Skeletal muscle satellite cell (primary cell): Measurements from ENCODE around the gene ALOX15B.

Experiments used
- H3K27me3 ChIP-seq: 2 replicates; pipeline ENCODE4 v1.7.0; 2013; ENCODE audit warnings: low read length; ENCODE audit not compliant: control insufficient read depth, insufficient read depth
- H3K36me3 ChIP-seq: 2 replicates; pipeline ENCODE4 v1.7.0; 2013; ENCODE audit warnings: mild to moderate bottlenecking, control low read depth, low read length; ENCODE audit not compliant: insufficient read depth
- H3K4me1 ChIP-seq: 2 replicates; pipeline ENCODE4 v1.7.0; 2013; ENCODE audit warnings: low read length; ENCODE audit not compliant: control insufficient read depth, insufficient read depth
- H3K4me2 ChIP-seq: 2 replicates; pipeline ENCODE4 v1.7.0; 2013; ENCODE audit warnings: mild to moderate bottlenecking, low read length
- H3K4me3 ChIP-seq: 2 replicates; pipeline ENCODE4 v1.7.0; 2013; ENCODE audit warnings: low read length
- H3K9ac ChIP-seq: 2 replicates; pipeline ENCODE4 v1.7.0; 2013; ENCODE audit warnings: mild to moderate bottlenecking, low read depth, low read length, moderate library complexity
- H3K9me3 ChIP-seq: replicated peaks from 2 replicates; pipeline ENCODE4 v1.7.0; 2013; ENCODE audit warnings: mild to moderate bottlenecking, control low read depth, low read length

The ALOX15B gene

GRCh38 chr17:8046929-8047768 lies 8.3 kb downstream of the ALOX15B start:
- H3K4me1 ChIP-seq, result no peaks in the 10 kb centered on the region
- no peaks in the 10 kb centered on the region for H3K9me3 ChIP-seq
- no peak overlapping the region for H3K4me3 ChIP-seq
- no peaks in the 10 kb centered on the region for H3K36me3 ChIP-seq
- no peak overlapping the region for H3K9ac ChIP-seq
- peaks cover 42% of the 10 kb centered on the region for H3K27me3 ChIP-seq
- no peak overlapping the region for H3K4me2 ChIP-seq

DNA sequence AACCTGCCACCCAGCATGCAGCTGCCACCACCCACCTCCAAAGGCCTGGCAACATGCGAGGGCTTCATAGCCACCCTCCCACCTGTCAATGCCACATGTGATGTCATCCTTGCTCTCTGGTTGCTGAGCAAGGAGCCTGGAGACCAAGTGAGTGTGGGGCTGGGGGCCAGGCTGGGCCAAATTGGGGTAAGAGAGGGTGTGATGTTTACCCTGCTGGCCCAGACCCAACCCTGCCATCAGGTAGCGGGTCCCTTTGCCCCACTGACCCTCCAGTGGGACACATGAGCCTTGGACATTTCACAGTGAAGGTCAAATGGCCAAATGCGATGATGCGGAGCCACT lies 8.9 kb downstream of the ALOX15B start:
- no peaks in the 10 kb centered on the region for H3K4me1 ChIP-seq
- peaks cover 46% of the 10 kb centered on the region for H3K27me3 ChIP-seq
- H3K4me2 ChIP-seq, result no peak overlapping the region
- no peak overlapping the region for H3K9ac ChIP-seq
- H3K36me3 ChIP-seq, result no peaks in the 10 kb centered on the region
- H3K4me3 ChIP-seq, result no peak overlapping the region
- H3K9me3 ChIP-seq, result no peaks in the 10 kb centered on the region

DNA sequence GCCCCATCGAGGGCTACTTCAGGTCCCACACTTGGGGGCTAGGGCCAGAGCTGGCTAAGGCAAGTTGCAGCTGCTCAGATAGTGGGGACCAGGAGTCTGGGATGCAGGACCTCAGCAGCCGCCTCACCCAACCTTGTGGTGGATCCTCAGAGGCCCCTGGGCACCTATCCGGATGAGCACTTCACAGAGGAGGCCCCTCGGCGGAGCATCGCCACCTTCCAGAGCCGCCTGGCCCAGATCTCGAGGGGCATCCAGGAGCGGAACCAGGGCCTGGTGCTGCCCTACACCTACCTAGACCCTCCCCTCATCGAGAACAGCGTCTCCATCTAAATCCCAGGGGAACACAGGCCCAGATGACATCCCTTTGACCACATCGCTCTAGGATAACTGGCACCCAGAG lies 9.4 kb downstream of the ALOX15B start:
- Histone ChIP-seq H3K27me3 (peaks cover 46% of the 10 kb centered on the region), H3K9ac (no peak overlapping the region), H3K9me3 (no peaks in the 10 kb centered on the region), H3K36me3 (no peaks in the 10 kb centered on the region), H3K4me1 (no peaks in the 10 kb centered on the region), H3K4me2 (no peak overlapping the region), H3K4me3 (no peak overlapping the region)

DNA sequence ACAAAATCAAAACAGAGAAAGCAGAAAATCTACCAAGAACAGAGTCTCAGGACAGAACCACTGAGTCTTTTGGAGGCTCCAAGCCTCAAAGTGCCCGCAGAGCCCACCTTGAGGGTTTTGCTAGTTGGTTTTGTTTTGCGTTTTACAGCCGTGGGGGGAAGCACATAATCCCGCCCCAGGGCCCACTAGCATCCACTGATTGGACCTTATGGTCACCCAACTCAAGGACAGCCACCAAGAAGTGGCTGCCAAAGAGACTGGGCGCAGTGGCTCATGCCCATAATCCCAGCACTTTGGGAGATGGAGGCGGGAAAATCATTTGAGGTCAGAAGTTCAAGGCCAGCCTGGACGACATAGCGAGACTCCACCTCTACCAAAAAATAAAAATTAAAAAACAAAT lies 9.9 kb downstream of the ALOX15B start:
- Histone ChIP-seq H3K4me3 (no peak overlapping the region), H3K9me3 (no peaks in the 10 kb centered on the region), H3K4me1 (no peaks in the 10 kb centered on the region), H3K9ac (no peak overlapping the region), H3K4me2 (no peak overlapping the region), H3K27me3 (peaks cover 46% of the 10 kb centered on the region), H3K36me3 (no peaks in the 10 kb centered on the region)

- peaks cover 26% of the 10 kb centered on the region for H3K27me3 ChIP-seq
These were observed 13.0 kb downstream of the ALOX15B start for GRCh38 chr17:8051831-8052230.

DNA sequence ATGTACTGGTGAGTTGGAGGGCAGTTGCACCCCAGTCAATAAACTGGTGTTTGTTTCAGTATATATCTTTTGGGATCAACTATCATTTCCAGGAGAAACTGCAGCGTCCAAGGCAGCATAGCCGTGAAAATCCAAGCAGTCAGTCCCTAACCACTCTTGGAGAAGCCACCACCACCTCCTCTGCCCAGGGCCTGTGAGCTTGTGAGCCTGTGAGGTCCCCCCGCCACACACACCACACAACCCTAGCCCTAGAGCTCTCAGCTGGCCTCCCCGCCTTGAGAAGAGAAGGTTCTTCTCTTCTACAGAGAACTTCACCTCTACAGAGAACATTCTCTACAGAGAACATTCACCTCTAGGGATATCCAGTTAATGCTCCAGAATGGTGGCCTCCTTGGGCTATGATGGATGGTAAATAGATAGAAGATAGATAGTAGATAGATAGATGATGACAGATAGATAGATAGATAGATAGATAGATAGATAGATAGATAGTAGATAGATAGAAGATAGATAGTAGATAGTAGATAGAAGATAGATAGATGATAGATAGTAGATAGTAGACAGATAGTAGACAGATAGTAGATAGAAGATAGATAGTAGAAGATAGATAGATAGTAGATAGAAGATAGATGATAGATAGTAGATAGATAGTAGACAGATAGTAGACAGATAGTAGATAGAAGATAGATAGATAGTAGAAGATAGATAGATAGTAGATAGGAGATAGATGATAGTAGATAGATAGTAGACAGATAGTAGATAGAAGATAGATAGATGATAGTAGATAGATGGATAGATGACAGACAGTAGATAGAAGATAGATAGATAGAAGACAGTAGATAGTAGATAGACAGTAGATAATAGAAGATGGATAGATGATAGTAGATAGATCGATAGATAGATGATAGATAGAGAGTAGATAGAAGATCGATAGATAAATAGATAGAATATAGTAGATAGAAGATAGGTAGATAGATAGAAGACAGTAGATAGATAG lies 13.7 kb downstream of the ALOX15B start:
- Histone ChIP-seq H3K4me2 (no peak overlapping the region), H3K36me3 (no peaks in the 10 kb centered on the region), H3K9me3 (no peaks in the 10 kb centered on the region), H3K9ac (no peak overlapping the region), H3K4me1 (peaks cover 22% of the 10 kb centered on the region), H3K4me3 (no peak overlapping the region), H3K27me3 (peaks cover 21% of the 10 kb centered on the region)

More at GRCh38 chr17:8051831-8052230, 13.0 kb downstream of the ALOX15B start:
- H3K4me3 ChIP-seq, result no peak overlapping the region
- peaks cover 15% of the 10 kb centered on the region for H3K4me1 ChIP-seq
- no peaks in the 10 kb centered on the region for H3K36me3 ChIP-seq
- no peak overlapping the region for H3K4me2 ChIP-seq
- no peak overlapping the region for H3K9ac ChIP-seq
- no peaks in the 10 kb centered on the region for H3K9me3 ChIP-seq

DNA sequence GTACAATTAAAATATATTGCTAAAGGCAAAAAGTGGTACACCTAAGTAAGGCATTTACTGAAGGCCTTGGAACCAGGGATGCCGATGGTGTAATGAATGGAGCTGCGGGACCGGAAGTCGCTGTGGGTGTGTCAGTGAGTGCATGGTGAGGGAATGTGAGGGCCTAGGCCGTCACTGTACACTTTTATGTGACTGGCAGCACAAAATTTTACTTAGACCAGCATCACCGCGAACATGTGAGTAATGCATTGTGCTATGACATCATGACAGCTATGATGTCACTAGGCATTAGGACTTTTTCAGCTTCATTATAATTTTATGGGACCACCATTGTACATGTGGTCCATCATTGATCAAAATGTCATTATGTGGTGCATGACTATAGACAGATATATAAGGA lies 14.7 kb downstream of the ALOX15B start:
- H3K4me3 ChIP-seq, result no peak overlapping the region
- H3K4me1 ChIP-seq, result peaks cover 22% of the 10 kb centered on the region
- peaks cover 21% of the 10 kb centered on the region for H3K27me3 ChIP-seq
- no peak overlapping the region for H3K9ac ChIP-seq
- H3K9me3 ChIP-seq, result no peaks in the 10 kb centered on the region
- H3K4me2 ChIP-seq, result no peak overlapping the region
- no peaks in the 10 kb centered on the region for H3K36me3 ChIP-seq

- Histone ChIP-seq H3K27me3 (peaks cover 37% of the 10 kb centered on the region), H3K4me2 (peak overlapping the region; percentile 50), H3K4me3 (no peak overlapping the region), H3K36me3 (no peaks in the 10 kb centered on the region), H3K9me3 (no peaks in the 10 kb centered on the region), H3K9ac (no peak overlapping the region), H3K4me1 (peaks cover 22% of the 10 kb centered on the region)
These were observed 17.0 kb downstream of the ALOX15B start for GRCh38 chr17:8055851-8056231.

- no peaks in the 10 kb centered on the region for H3K9me3 ChIP-seq
- peaks cover 43% of the 10 kb centered on the region for H3K27me3 ChIP-seq
- no peak overlapping the region for H3K9ac ChIP-seq
- H3K36me3 ChIP-seq, result no peaks in the 10 kb centered on the region
- peak overlapping the region; percentile 50 for H3K4me2 ChIP-seq
- H3K4me1 ChIP-seq, result peaks cover 22% of the 10 kb centered on the region
- no peak overlapping the region for H3K4me3 ChIP-seq
These were observed 17.5 kb downstream of the ALOX15B start for GRCh38 chr17:8056232-8056975.

GRCh38 chr17:8056976-8057625 lies 18.2 kb downstream of the ALOX15B start:
- no peaks in the 10 kb centered on the region for H3K36me3 ChIP-seq
- no peak overlapping the region for H3K9ac ChIP-seq
- H3K4me3 ChIP-seq, result no peak overlapping the region
- H3K4me1 ChIP-seq, result peaks cover 22% of the 10 kb centered on the region
- H3K9me3 ChIP-seq, result no peaks in the 10 kb centered on the region
- peaks cover 43% of the 10 kb centered on the region for H3K27me3 ChIP-seq
- H3K4me2 ChIP-seq, result peak overlapping the region; percentile 40

GRCh38 chr17:8057691-8058114 lies 18.8 kb downstream of the ALOX15B start:
- H3K36me3 ChIP-seq, result no peaks in the 10 kb centered on the region
- H3K4me3 ChIP-seq, result no peak overlapping the region
- H3K4me2 ChIP-seq, result peak overlapping the region; percentile 47
- peaks cover 27% of the 10 kb centered on the region for H3K4me1 ChIP-seq
- peaks cover 45% of the 10 kb centered on the region for H3K27me3 ChIP-seq
- no peaks in the 10 kb centered on the region for H3K9me3 ChIP-seq
- no peak overlapping the region for H3K9ac ChIP-seq
